HCT116 (cell line): ENCODE data around the gene KCNH2. TPM values are rescaled to one million over a fixed set of nuclear protein-coding genes. Genes with fewer than 3 reads are reported as not detected.

Source experiments
- ATAC-seq: fragments of 200-7000 bp; cut with Tn5 transposase; 2 replicates; pipeline ENCODE4 v1.9.1; 2020; ENCODE audit warnings: mild to moderate bottlenecking, moderate library complexity
- BruUV-seq: library from RNA; stranded (reverse); fragments of 400-500 nt; replicated peaks from 2 replicates; lab custom pipeline; 2021; lab: Mats Ljungman, UMichigan
- CTCF ChIA-PET: fragments of 300-600 bp; sonication (Branson Sonifier 250); formaldehyde crosslinking; loops from one replicate; lab custom pipeline; 2021; ENCODE audit warnings: antibody characterized with exemption; lab: Charles Lee
- POLR2A ChIA-PET: fragments of 300-600, 350-600 bp; sonication (Branson Sonifier 250); formaldehyde crosslinking; loops from one replicate; lab custom pipeline; 2021; ENCODE audit warnings: antibody characterized with exemption; lab: Charles Lee
- RAD21 ChIA-PET, 2 experiments: fragments of 300-600 bp; sonication (Branson Sonifier 250); formaldehyde crosslinking; loops; one replicate each; lab custom pipeline; 2023; ENCODE audit warnings: low total read pairs in 2 of 2; ENCODE audit not compliant: uncharacterized antibody in 2 of 2, unreplicated experiment in 2 of 2, low non-redundant PET in 1 of 2; lab: Charles Lee
- DNase-seq: peaks from one replicate; pipeline ENCODE4 v3.0.0-alpha.2; 2010; ENCODE audit warnings: low read depth, low spot score
- H2AFZ ChIP-seq: fragments of 200-600 bp; shearing (Covaris generic), sonication (generic); 2 replicates; pipeline ENCODE4 v1.6.1; 2017; ENCODE audit warnings: low read depth, mixed run types, mixed read lengths, antibody characterized with exemption, low read length; ENCODE audit not compliant: poor library complexity, severe bottlenecking
- H3K27ac ChIP-seq: 2 replicates; pipeline ENCODE4 v1.5.1; 2012; ENCODE audit warnings: low read depth, low read length
- H3K27me3 ChIP-seq: fragments of 200-600 bp; sonication (generic); 2 replicates; pipeline ENCODE4 v1.6.1; 2016; ENCODE audit warnings: mixed run types, low read length, mixed read lengths; ENCODE audit not compliant: insufficient read depth
- H3K36me3 ChIP-seq, 2 experiments: fragments of 200-500 bp in 1 of 2; fragments of 200-600 bp in 1 of 2; sonication (Bioruptor generic) in 1 of 2; sonication (generic) in 1 of 2; 2 replicates each; pipeline versions ENCODE4 v1.5.1 to v1.6.1; 2014 to 2016; ENCODE audit warnings: low read length in 2 of 2, inconsistent platforms in 1 of 2, mixed read lengths in 1 of 2, mixed run types in 1 of 2; ENCODE audit not compliant: insufficient read depth in 2 of 2, control insufficient read depth in 1 of 2
- H3K4me1 ChIP-seq, 2 experiments: fragments of 200-600 bp in 1 of 2; sonication (generic) in 1 of 2; 2 replicates each; pipeline versions ENCODE4 v1.5.1 to v1.6.1; 2012 to 2017; ENCODE audit warnings: low read length in 2 of 2, inconsistent platforms in 1 of 2, mild to moderate bottlenecking in 1 of 2, mixed read lengths in 1 of 2, mixed run types in 1 of 2, moderate library complexity in 1 of 2; ENCODE audit not compliant: insufficient read depth in 2 of 2, control insufficient read depth in 1 of 2
- H3K4me2 ChIP-seq: fragments of 200-600 bp; sonication (generic); 2 replicates; pipeline ENCODE4 v1.6.1; 2017; ENCODE audit warnings: mixed run types, low read length, mixed read lengths
- H3K4me3 ChIP-seq, 2 experiments: fragments of 200-600 bp in 1 of 2; sonication (generic) in 1 of 2; replicated peaks in 1 of 2; 2 replicates each; pipeline ENCODE4 v1.5.1; 2011 to 2016; ENCODE audit warnings: low read length in 2 of 2, control low read depth in 1 of 2, low read depth in 1 of 2, mild to moderate bottlenecking in 1 of 2, mixed read lengths in 1 of 2, mixed run types in 1 of 2
- H3K79me2 ChIP-seq: fragments of 200-600 bp; sonication (generic); 2 replicates; pipeline ENCODE4 v1.6.1; 2017; ENCODE audit warnings: mild to moderate bottlenecking, mixed run types, low read length, moderate library complexity, mixed read lengths; ENCODE audit not compliant: insufficient read depth
- H3K9ac ChIP-seq: fragments of 200-600 bp; sonication (generic); 2 replicates; pipeline ENCODE4 v1.6.1; 2016; ENCODE audit warnings: low read length, mixed read lengths
- H3K9me2 ChIP-seq: fragments of 200-600 bp; sonication (generic), shearing (Covaris generic); 2 replicates; pipeline ENCODE4 v1.6.1; 2017; ENCODE audit warnings: mixed run types, mild to moderate bottlenecking, moderate library complexity; ENCODE audit not compliant: insufficient read depth
- H3K9me3 ChIP-seq, 2 experiments: fragments of 200-500 bp in 1 of 2; fragments of 200-600 bp in 1 of 2; sonication (Bioruptor generic) in 1 of 2; sonication (generic) in 1 of 2; 2 replicates each; pipeline ENCODE4 v1.6.1; 2014 to 2017; ENCODE audit warnings: low read length in 2 of 2, mixed read lengths in 2 of 2, inconsistent platforms in 1 of 2, low read depth in 1 of 2, mild to moderate bottlenecking in 1 of 2, mixed run types in 1 of 2, moderate library complexity in 1 of 2; ENCODE audit not compliant: control insufficient read depth in 1 of 2, insufficient read depth in 1 of 2
- H4K20me1 ChIP-seq: fragments of 200-600 bp; sonication (generic), shearing (Covaris generic); 2 replicates; pipeline ENCODE4 v1.6.1; 2017; ENCODE audit warnings: mixed run types, mild to moderate bottlenecking, moderate library complexity; ENCODE audit not compliant: insufficient read depth
- CTCF ChIP-seq, 3 experiments: fragments of 200-600 bp in 1 of 3; sonication (generic) in 1 of 3; IDR thresholded peaks in 2 of 3; conservative IDR thresholded peaks in 1 of 3; 2 replicates each; pipeline ENCODE4 v1.5.1; 2012 to 2017; ENCODE audit warnings: low read depth in 2 of 3, low read length in 2 of 3, antibody characterized with exemption in 1 of 3, borderline replicate concordance in 1 of 3, control low read depth in 1 of 3, mild to moderate bottlenecking in 1 of 3, mixed read lengths in 1 of 3, mixed run types in 1 of 3, moderate library complexity in 1 of 3; ENCODE audit not compliant: insufficient read depth in 1 of 3
- EZH2 ChIP-seq: fragments of 200-600 bp; sonication (generic); IDR thresholded peaks from 2 replicates; pipeline ENCODE4 v1.6.1; 2017; ENCODE audit warnings: antibody characterized with exemption, mixed run types
- EZH2phosphoT487 ChIP-seq: fragments of 200-600 bp; IDR thresholded peaks from 2 replicates; pipeline ENCODE4 v1.6.1; 2018; ENCODE audit warnings: antibody characterized with exemption, borderline replicate concordance
- MAX ChIP-seq: IDR thresholded peaks from 2 replicates; pipeline ENCODE4 v1.6.1; 2012
- POLR2A ChIP-seq: IDR thresholded peaks from 2 replicates; pipeline ENCODE4 v1.7.0; 2011; ENCODE audit warnings: borderline replicate concordance; ENCODE audit not compliant: insufficient read depth, insufficient read length; ENCODE audit errors: extremely low read depth
- POLR2AphosphoS5 ChIP-seq: IDR thresholded peaks from 2 replicates; pipeline ENCODE4 v1.6.1; 2011; ENCODE audit warnings: mild to moderate bottlenecking, low read depth, low read length, moderate library complexity
- RAD21 ChIP-seq: IDR thresholded peaks from 2 replicates; pipeline ENCODE4 v1.6.1; 2012; ENCODE audit warnings: low read depth, mild to moderate bottlenecking
- REST ChIP-seq: IDR thresholded peaks from 2 replicates; pipeline ENCODE4 v1.6.1; 2012; ENCODE audit warnings: low read depth
- SIN3A ChIP-seq: IDR thresholded peaks from 2 replicates; pipeline ENCODE4 v1.6.1; 2012; ENCODE audit warnings: low read depth
- SP1 ChIP-seq: IDR thresholded peaks from 2 replicates; pipeline ENCODE4 v1.6.1; 2012; ENCODE audit warnings: low read depth
- SRF ChIP-seq: IDR thresholded peaks from 2 replicates; pipeline ENCODE4 v1.6.1; 2012; ENCODE audit warnings: low read depth
- ZBTB33 ChIP-seq: IDR thresholded peaks from 2 replicates; pipeline ENCODE4 v1.6.1; 2011; ENCODE audit warnings: mild to moderate bottlenecking, low read length, moderate library complexity; ENCODE audit not compliant: insufficient replicate concordance; ENCODE audit errors: extremely low read depth
- intact Hi-C: fragments of 100-400 bp; cut with micrococcal nuclease; formaldehyde crosslinking; loops from 2 replicates; pipeline ENCODE4 v1.10.0; 2022
- total RNA-seq: library from RNA; stranded (reverse); gene quantifications from one replicate; pipeline ENCODE4 v1.2.1, GENCODE V29; 2021; ENCODE audit not compliant: unreplicated experiment

KCNH2 gene
- total RNA-seq, 1 experiment from 2014 or later = 9.7 TPM

- ChIA-PET POLR2A (interaction anchor here (1.5 kb wide), 1 partner anchor 78 kb away, joined by 4 read pairs; no protein-coding TSS in a partner anchor), CTCF (interaction anchor here (0.6 to 1.6 kb wide), 18 partner anchors 10 to 272 kb away, joined by 3 to 10 read pairs (median 4); no protein-coding TSS in a partner anchor), RAD21 (no interaction called here)
- Histone ChIP-seq H3K27me3 (no peaks in the 10 kb centered on the region), H2AFZ (peak overlapping the region; percentile 78), H3K27ac (no peak overlapping the region), H3K79me2 (no peaks in the 10 kb centered on the region), H3K9me3 (peaks cover 0 to 9% of the 10 kb centered on the region in 2 experiments; a peak in 1 of 4 replicates), H3K9me2 (no peaks in the 10 kb centered on the region), H3K4me1 (peaks cover 0 to 12% of the 10 kb centered on the region in 2 experiments; a peak in 2 of 4 replicates), H3K4me3 (no peak overlapping the region)
- ATAC-seq (peak; percentile 41; the same call in 1 of the 2 replicates), DNase-seq (no peak)
- no TSS peak for BruUV-seq
- intact Hi-C loops = loop anchor here (1.0 to 5.0 kb wide), 3 partner anchors 89 to 214 kb away; no protein-coding TSS in a partner anchor
- TF ChIP-seq SRF (no peak), REST (no peak), CTCF (IDR thresholded peaks at IDR 0.05 in 2 of 3, conservative IDR thresholded peaks at IDR 0.05 in 1 of 3; ENCODE audit: borderline replicate concordance in 1 of 3, insufficient read depth in 1 of 3, low read depth in 2 of 3, low read length in 2 of 3) (no peak), MAX (no peak), SIN3A (no peak), POLR2AphosphoS5 (no peak), SP1 (no peak), ZBTB33 (no peak), POLR2A (no peak), EZH2 (no peak), RAD21 (no peak), EZH2phosphoT487 (no peak)
- TF ChIP-seq, all 23 proteins: peak for 0
- Histone ChIP-seq H3K36me3 (no peaks in the 10 kb centered on the region), H4K20me1 (no peaks in the 10 kb centered on the region), H3K9ac (no peak overlapping the region), H3K4me2 (peak overlapping the region; percentile 50)
Observed at GRCh38 chr7:150897502-150898474, 80.3 kb downstream of the KCNH2 start.
